LNCAP (cell line): ENCODE measurements around the gene TMEM163.

Experiments
- TF ChIP-seq, protein P1 (sequence below): fragments of 450-650 bp; IDR thresholded peaks from 2 replicates; pipeline ENCODE4 v1.5.1; 2017; ENCODE audit warnings: mild to moderate bottlenecking

The TMEM163 gene

DNA sequence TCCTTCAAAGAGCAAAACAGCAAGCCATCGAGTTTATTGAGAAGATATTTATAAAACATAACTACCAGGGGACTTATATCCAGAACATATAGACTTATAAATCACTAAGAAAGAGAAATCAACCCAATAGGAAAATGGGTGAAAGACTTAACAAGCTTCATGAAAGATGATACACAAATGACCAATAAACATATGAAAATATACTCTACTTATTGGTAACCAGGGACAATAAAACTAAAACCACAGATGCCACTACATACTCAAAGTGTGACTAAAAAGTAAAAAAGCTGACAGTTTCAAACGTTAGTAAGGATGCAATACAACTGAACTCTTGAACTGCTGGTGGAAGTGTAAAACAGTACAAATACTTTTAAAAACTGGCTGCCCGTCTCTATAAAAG, 154.3 kb downstream of the TMEM163 start:
- TF ChIP-seq, protein P1, sequence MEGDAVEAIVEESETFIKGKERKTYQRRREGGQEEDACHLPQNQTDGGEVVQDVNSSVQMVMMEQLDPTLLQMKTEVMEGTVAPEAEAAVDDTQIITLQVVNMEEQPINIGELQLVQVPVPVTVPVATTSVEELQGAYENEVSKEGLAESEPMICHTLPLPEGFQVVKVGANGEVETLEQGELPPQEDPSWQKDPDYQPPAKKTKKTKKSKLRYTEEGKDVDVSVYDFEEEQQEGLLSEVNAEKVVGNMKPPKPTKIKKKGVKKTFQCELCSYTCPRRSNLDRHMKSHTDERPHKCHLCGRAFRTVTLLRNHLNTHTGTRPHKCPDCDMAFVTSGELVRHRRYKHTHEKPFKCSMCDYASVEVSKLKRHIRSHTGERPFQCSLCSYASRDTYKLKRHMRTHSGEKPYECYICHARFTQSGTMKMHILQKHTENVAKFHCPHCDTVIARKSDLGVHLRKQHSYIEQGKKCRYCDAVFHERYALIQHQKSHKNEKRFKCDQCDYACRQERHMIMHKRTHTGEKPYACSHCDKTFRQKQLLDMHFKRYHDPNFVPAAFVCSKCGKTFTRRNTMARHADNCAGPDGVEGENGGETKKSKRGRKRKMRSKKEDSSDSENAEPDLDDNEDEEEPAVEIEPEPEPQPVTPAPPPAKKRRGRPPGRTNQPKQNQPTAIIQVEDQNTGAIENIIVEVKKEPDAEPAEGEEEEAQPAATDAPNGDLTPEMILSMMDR: no peak

DNA sequence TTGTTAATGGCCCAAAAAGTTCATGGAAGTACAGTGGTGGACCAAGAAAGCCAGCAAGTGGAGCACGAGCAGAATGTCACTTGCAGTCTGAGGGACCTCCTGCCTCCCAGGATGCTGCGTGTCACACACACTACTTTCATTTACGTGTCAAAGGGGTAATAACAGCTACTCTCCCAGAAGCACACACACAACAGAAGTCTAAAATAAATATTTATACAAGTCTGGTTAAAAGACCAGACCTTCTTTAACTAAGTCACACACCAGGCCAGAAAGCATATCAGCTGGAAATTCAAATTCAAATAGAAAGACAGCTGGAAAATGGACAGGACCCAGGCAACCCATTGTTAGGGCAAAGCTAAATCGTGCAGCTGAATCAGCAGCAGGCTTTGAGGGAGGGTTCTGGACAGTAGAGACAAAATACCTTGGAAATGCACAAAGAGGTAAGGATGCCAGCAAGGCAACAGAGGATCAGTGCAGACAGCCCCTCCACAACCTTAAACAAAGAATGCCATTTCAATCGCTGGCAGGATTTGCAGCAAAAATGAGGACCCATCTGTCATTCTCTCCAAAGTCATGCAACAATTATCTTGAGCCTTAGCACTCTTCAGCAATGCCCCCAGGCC, 160.5 kb downstream of the TMEM163 start:
- TF ChIP-seq, protein P1: no peak

DNA sequence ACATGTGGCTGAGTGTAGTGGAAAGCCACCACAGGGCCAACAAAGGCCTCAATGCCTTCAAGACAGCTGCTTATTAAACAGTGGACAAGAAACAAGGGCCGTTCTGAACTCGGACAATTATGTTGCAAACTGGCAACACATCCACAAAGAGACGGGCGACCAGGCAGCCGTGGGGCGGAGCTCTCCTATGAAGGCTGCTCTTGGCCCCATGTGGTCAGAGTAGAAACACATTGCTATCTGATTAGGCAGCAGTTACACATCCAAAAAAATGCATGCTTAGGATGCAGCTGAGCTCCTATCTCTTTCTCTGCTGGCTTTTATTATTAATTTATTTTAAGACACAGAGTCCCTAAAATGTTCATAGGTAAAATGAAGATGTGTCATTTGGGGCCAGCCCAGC, 163.4 kb downstream of the TMEM163 start:
- TF ChIP-seq, protein P1: no peak

DNA sequence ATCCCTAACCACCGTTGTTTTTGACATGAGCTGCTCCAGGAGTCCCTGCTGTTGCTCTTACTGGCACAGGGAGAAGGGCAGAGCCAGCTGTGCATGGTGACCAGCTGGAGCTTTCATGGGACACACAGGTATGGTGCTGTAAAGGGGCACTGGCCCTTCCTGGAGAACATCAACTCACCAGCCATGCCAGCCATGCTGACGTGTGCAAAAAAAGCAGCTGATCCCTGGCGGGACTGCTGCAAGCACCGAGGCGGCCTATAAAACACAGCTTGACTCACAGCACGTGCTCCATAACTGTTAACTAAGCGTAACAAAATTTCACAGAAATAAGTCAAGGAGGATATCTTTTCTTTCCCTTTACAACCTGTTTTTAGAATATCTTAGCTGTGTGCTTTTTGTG, 165.1 kb downstream of the TMEM163 start:
- TF ChIP-seq, protein P1: no peak

GRCh38 chr2:134550566-134551164, 168.1 kb downstream of the TMEM163 start:
- TF ChIP-seq, protein P1: no peak

DNA sequence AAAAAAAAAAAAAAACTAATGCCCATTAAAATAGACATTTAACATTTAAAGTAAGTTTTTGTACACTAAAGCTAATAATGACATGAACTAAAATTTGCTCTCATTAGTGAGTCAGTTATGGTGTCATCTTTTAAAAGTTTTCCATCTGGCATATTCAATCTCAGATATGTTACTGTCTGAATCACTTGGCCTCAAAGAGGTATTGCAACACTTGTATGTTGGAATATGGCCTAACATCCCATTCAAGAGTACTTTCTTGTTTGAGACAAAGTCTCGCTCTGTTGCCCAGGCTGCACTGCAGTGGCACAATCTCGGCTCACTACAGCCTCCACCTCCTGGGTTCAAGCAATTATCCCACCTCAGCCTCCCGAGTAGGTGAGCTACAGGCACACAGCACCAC, 169.7 kb downstream of the TMEM163 start:
- TF ChIP-seq, protein P1: no peak

DNA sequence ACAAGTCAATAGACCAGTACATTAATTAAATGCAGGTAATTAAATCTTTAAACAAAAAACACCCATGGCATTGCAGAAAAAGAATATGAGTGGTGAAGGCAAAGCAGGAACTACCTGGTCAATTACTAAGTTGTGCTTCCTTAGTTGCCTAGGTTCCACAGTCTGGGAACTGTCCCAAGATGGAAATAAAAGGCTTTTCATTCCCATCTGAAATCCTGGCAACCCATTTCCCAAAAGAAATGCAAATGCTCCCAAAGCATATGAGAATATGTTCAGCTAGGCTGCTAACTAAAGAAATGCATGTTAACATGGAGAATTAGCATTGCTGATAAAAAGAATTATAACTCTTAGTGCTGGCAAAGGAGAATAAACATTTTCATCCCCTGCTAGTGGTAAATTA, 177.8 kb downstream of the TMEM163 start:
- TF ChIP-seq, protein P1: no peak
